ENCODE data around the gene SPAG16.

SPAG16 gene

DNA sequence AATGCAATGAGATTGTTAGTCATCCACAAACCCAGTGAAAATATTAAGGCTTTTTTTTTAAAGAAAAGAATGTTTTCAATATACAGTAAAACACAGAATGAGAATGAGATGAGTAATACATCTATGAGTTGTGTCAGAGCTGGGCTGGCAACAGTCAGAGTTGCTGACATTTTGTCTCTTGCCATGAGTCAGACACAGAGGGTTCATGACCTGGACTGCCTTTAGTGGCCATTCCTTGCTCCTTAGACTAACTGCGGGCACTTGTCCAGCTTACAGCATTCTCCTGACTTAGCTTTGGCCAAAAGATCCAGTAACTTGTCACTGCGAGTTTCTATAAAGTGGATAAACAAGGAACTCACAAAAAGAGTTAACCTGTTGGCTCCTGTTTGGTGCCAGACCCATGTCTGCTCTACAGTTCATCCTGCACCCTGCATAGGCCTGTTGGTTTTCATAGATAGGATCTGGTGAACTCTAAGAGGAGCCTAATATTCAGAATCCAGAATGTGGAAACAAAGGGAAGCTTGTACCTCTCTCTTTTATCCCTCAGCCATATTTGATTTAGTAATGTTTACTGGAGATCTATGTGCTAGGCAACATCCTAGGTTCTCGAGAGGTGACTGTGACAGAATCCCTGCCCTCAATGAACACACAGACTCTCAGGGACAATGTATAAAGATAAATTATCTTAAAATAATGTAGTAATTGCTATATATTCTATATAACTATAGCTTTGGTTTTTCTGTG, 735.1 kb downstream of the SPAG16 start:
- TF ChIP-seq, protein P1, sequence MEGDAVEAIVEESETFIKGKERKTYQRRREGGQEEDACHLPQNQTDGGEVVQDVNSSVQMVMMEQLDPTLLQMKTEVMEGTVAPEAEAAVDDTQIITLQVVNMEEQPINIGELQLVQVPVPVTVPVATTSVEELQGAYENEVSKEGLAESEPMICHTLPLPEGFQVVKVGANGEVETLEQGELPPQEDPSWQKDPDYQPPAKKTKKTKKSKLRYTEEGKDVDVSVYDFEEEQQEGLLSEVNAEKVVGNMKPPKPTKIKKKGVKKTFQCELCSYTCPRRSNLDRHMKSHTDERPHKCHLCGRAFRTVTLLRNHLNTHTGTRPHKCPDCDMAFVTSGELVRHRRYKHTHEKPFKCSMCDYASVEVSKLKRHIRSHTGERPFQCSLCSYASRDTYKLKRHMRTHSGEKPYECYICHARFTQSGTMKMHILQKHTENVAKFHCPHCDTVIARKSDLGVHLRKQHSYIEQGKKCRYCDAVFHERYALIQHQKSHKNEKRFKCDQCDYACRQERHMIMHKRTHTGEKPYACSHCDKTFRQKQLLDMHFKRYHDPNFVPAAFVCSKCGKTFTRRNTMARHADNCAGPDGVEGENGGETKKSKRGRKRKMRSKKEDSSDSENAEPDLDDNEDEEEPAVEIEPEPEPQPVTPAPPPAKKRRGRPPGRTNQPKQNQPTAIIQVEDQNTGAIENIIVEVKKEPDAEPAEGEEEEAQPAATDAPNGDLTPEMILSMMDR (IDR thresholded peaks at IDR 0.05; ENCODE audit: low read depth, low read length), result no peak
- H3K4me3 ChIP-seq (ENCODE audit: low read depth, low read length), result no peak overlapping the region
- in situ Hi-C loops (cut with HindIII; ENCODE audit: low sequenced_read_pairs), result no loop called here
- peak; percentile 94 for DNase-seq (ENCODE audit: low read depth, low spot score)

DNA sequence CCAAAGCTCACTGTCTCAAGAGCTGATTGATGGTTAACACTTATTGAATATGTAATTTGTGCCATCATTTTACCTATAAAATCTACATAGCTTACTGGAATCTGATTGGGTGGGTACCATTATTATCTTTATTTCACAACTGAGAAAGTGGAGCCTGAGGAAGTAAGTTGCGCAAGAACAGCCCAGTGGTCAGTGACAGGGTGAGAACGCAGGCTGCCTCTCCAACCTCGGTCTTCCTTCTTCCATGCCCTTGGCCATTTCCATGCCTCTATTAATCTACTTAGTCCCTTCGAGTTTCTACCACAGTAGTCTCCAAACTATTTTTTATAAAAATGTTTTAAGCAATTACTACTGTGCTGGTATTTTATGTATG, 735.7 kb downstream of the SPAG16 start:
- H3K4me3 ChIP-seq (ENCODE audit: low read depth, low read length), result no peak overlapping the region
- TF ChIP-seq, protein P1 (IDR thresholded peaks at IDR 0.05; ENCODE audit: low read depth, low read length), result no peak
- in situ Hi-C loops (cut with HindIII; ENCODE audit: low sequenced_read_pairs), result no loop called here
- no peak for DNase-seq (ENCODE audit: low read depth, low spot score)

DNA sequence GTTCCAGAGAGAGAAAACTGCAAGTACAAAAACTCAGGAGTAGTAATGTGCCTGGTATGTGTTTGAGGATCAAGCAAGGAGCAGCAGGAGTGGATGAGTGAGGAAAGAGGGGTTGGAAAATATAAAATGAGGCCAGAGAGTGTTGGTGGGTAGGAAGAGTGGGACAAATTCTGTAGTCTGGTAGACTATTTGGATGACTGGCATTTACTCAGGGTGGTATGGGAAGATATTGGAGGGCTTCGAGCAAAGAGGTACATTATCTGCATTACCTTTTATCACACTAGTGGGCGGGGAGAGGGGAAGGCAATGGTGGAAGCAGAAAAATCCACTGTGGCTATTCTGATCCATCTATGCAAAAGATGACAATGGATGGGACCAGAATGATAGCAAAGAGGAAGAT, 744.9 kb downstream of the SPAG16 start:
- no peak overlapping the region for H3K4me3 ChIP-seq (ENCODE audit: low read depth, low read length)
- TF ChIP-seq, protein P1 (IDR thresholded peaks at IDR 0.05; ENCODE audit: low read depth, low read length), result no peak
- DNase-seq (ENCODE audit: low read depth, low spot score), result no peak
- in situ Hi-C loops (cut with HindIII; ENCODE audit: low sequenced_read_pairs), result no loop called here

DNA sequence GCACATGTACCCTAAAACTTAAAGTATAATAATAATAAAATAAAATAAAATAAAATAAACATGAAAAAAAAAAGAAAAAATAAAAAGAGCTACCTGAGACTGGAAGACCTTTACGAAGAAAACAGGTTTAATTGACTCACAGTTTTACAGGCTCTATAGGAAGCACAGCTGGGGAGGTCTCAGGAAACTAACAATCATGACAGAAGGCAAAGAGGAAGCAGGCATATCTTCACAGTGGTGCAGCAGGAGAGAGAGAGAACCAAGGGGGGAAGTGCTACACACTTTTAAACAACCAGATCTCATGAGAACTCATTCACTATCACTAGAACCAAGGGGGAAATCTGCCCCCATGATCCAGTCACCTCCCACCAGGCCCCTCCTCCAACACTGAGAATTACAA, 747.3 kb downstream of the SPAG16 start:
- TF ChIP-seq, protein P1 (IDR thresholded peaks at IDR 0.05; ENCODE audit: low read depth, low read length), result no peak
- H3K4me3 ChIP-seq (ENCODE audit: low read depth, low read length), result no peak overlapping the region
- DNase-seq (ENCODE audit: low read depth, low spot score), result no peak
- in situ Hi-C loops (cut with HindIII; ENCODE audit: low sequenced_read_pairs), result no loop called here

DNA sequence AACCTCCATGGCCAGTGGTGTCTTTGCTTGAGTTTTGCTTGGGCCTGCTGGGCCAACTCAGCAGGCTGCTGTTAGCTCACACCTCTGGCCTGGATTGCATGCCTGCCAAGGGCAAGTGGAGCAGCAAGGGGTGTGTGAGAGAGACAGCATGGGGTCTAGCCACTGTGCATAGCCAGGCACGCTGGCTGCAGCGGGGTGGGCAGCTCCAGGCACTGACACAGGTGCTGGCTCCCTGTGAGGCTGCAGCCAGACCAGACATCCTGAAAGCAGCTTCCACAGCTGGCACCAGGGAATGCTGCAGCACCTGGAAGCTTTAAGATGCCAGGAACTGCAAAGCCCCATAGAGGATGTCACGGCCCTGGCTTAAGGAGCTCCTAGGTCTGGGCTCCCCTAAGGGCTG, 750.2 kb downstream of the SPAG16 start:
- H3K4me3 ChIP-seq (ENCODE audit: low read depth, low read length), result no peak overlapping the region
- TF ChIP-seq, protein P1 (IDR thresholded peaks at IDR 0.05; ENCODE audit: low read depth, low read length), result no peak
- in situ Hi-C loops (cut with HindIII; ENCODE audit: low sequenced_read_pairs), result no loop called here
- no peak for DNase-seq (ENCODE audit: low read depth, low spot score)

DNA sequence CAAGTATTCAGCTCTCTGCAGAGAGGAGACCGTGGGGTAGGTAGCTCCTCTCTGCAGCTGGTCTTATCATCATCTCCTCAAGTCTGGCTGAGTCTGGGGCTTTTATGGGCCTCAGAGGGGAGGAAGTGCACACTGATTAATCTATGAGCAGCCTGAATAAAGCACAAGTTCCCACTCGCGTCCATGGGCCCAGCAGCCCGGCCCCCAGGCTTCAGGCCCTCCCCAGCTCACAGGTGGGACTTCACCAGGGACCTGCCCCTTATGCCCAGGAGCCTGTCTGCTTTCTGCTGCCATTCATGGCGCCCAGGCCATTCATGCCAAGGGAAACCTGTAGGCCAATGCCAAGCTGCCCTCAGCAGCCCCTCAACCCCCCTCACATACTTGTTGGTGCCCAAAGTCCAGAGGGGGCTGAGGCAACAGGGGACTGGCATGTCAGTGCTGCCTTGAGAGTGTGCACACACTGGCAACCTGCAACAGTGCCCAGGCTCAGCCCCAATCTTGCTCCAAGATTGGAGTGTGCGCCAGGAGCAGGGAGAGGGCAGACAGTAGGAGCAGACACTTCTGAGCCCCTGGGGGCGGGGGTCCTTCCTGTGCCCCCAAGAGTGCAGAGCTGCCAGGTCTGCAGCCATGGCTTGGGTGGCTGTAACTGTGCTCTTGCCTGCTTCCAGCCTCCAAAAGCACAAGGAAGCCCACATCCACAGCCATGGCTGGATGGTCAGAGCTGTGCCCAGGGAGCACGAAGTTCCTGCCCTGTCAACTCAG, 751.0 kb downstream of the SPAG16 start:
- in situ Hi-C loops (cut with HindIII; ENCODE audit: low sequenced_read_pairs), result no loop called here
- H3K4me3 ChIP-seq (ENCODE audit: low read depth, low read length), result no peak overlapping the region
- TF ChIP-seq, protein P1 (IDR thresholded peaks at IDR 0.05; ENCODE audit: low read depth, low read length), result no peak
- no peak for DNase-seq (ENCODE audit: low read depth, low spot score)
